ENCODE measurements around the gene FLRT2.

Gene FLRT2

DNA sequence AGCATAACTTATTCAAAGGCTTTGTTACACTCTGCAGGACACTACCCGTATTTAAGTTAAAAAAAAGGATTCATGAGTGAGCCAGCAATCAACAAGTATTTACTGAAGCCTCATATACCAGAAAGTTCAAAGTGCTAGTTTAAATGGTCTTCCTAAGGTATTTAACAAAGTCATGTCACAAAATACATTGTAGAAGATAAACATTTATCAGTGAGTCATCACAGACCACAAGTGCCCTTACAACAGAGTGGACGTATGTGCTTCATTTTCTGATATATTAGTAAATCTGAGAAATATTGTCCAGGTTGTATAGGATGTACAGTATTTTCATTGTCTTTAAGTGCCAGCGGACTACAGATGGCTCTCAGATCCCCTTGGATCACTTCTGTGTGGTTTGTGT lies 24.2 kb downstream of the FLRT2 start:
- no peaks in the 10 kb centered on the region for H3K36me3 ChIP-seq (ENCODE audit: control insufficient read depth, insufficient read depth, low read length)
- no peak overlapping the region for H3K4me3 ChIP-seq (replicated peaks; ENCODE audit: low read depth, low read length)
- TF ChIP-seq, protein P1, sequence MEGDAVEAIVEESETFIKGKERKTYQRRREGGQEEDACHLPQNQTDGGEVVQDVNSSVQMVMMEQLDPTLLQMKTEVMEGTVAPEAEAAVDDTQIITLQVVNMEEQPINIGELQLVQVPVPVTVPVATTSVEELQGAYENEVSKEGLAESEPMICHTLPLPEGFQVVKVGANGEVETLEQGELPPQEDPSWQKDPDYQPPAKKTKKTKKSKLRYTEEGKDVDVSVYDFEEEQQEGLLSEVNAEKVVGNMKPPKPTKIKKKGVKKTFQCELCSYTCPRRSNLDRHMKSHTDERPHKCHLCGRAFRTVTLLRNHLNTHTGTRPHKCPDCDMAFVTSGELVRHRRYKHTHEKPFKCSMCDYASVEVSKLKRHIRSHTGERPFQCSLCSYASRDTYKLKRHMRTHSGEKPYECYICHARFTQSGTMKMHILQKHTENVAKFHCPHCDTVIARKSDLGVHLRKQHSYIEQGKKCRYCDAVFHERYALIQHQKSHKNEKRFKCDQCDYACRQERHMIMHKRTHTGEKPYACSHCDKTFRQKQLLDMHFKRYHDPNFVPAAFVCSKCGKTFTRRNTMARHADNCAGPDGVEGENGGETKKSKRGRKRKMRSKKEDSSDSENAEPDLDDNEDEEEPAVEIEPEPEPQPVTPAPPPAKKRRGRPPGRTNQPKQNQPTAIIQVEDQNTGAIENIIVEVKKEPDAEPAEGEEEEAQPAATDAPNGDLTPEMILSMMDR (IDR thresholded peaks at IDR 0.05; ENCODE audit: insufficient read depth, low read length, poor library complexity, severe bottlenecking), result no peak
- DNase-seq (ENCODE audit: extremely low read depth, insufficient read length), result no peak
- no peaks in the 10 kb centered on the region for H3K27me3 ChIP-seq (replicated peaks; ENCODE audit: control insufficient read depth, insufficient read depth, low read length)

DNA sequence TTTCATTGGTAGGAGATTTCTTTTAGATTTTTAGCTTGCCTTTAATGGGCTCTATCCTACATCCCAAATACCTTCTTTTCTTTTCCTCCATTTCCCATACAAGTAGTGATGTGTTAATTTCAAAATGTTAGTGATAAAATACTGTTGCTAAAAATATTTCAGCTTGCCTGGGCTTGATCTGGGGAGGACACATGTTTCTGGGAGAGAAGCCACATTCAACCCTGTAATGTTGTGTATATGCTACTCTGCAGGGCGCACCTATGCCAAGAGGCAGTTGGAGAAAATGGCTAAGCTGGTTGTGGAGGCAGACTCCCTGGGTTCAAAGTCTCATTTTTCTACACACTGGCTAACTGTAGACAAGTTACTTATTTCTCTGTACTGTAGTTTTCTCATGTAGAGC lies 26.3 kb downstream of the FLRT2 start:
- DNase-seq (ENCODE audit: extremely low read depth, insufficient read length), result no peak
- Histone ChIP-seq H3K36me3 (ENCODE audit: control insufficient read depth, insufficient read depth, low read length) (no peaks in the 10 kb centered on the region), H3K27me3 (replicated peaks; ENCODE audit: control insufficient read depth, insufficient read depth, low read length) (no peaks in the 10 kb centered on the region), H3K4me3 (replicated peaks; ENCODE audit: low read depth, low read length) (no peak overlapping the region)
- TF ChIP-seq, protein P1 (IDR thresholded peaks at IDR 0.05; ENCODE audit: insufficient read depth, low read length, poor library complexity, severe bottlenecking), result no peak

DNA sequence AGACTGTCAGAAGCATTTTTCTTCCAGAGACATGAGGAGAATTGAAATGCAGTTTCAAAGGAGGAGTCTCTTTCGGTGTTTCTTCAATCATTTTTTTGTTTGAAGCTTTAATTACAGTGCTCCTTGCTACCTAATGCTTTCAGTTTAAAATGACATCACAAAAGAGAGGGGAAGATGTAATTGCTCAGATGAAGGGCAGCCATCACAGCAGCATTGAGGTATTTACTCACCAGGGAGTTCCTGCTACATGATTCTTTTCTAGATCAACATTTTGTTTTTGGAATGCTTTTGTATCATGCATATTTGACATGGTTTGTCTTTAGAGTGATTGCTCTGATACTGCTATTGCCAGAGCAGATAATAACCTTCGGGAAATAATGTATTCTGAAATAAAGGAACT lies 28.6 kb downstream of the FLRT2 start:
- no peak overlapping the region for H3K4me3 ChIP-seq (replicated peaks; ENCODE audit: low read depth, low read length)
- H3K27me3 ChIP-seq (replicated peaks; ENCODE audit: control insufficient read depth, insufficient read depth, low read length), result no peaks in the 10 kb centered on the region
- H3K36me3 ChIP-seq (ENCODE audit: control insufficient read depth, insufficient read depth, low read length), result no peaks in the 10 kb centered on the region
- DNase-seq (ENCODE audit: extremely low read depth, insufficient read length), result no peak
- TF ChIP-seq, protein P1 (IDR thresholded peaks at IDR 0.05; ENCODE audit: insufficient read depth, low read length, poor library complexity, severe bottlenecking), result no peak

DNA sequence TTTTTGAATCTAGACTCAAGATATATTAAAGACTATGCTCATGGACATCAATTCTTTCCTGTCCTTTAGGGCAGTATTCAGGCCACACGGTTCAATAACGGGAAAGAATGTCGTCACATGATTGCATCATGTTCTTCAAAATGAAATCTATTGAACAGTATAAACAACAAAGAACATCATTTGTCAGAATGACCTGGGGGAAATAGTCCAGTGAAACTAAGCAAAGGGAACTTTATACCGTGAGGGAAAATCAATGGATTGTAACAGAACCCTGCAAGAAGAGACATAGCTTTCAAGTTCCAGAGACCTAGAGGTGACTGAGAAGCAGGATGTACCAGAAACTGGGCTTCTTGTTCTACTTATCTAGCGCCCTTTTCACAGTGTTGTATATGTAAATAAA lies 32.7 kb downstream of the FLRT2 start:
- Histone ChIP-seq H3K27me3 (replicated peaks; ENCODE audit: control insufficient read depth, insufficient read depth, low read length) (no peaks in the 10 kb centered on the region), H3K36me3 (ENCODE audit: control insufficient read depth, insufficient read depth, low read length) (no peaks in the 10 kb centered on the region), H3K4me3 (replicated peaks; ENCODE audit: low read depth, low read length) (no peak overlapping the region)
- no peak for DNase-seq (ENCODE audit: extremely low read depth, insufficient read length)
- TF ChIP-seq, protein P1 (IDR thresholded peaks at IDR 0.05; ENCODE audit: insufficient read depth, low read length, poor library complexity, severe bottlenecking), result no peak

DNA sequence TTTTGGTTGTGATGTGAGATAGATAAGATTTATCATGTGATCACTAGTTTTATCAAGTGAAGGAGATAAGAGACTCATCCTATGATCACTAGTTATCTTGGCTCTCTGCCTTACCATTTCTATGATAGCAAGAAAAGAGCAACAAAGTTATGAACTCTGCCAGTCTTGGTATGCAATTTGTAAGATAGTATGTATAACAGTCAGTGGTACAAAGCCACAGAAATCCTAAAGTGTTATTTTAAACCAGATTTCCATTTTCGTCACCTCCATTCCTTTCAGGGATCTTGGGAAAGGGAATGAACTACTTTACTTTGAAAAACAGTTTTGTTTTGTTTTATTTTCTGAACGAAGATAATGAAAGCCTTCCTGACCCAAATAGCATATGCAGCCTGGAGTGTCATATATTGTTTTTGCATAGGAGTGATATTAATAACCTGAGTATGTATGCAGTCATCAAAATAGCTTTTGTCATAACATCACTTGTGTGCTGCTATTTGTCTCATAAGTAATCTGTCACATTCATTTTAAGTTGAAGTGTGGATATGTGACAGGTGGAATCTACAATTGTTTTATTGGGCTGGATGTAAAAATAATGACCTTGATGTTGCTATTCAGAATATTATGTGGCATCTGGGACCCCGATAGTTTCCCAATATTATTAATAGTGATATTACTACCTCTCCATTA lies 35.0 kb downstream of the FLRT2 start:
- no peak for DNase-seq (ENCODE audit: extremely low read depth, insufficient read length)
- TF ChIP-seq, protein P1 (IDR thresholded peaks at IDR 0.05; ENCODE audit: insufficient read depth, low read length, poor library complexity, severe bottlenecking), result no peak
- no peaks in the 10 kb centered on the region for H3K27me3 ChIP-seq (replicated peaks; ENCODE audit: control insufficient read depth, insufficient read depth, low read length)
- H3K36me3 ChIP-seq (ENCODE audit: control insufficient read depth, insufficient read depth, low read length), result no peaks in the 10 kb centered on the region
- no peak overlapping the region for H3K4me3 ChIP-seq (replicated peaks; ENCODE audit: low read depth, low read length)

DNA sequence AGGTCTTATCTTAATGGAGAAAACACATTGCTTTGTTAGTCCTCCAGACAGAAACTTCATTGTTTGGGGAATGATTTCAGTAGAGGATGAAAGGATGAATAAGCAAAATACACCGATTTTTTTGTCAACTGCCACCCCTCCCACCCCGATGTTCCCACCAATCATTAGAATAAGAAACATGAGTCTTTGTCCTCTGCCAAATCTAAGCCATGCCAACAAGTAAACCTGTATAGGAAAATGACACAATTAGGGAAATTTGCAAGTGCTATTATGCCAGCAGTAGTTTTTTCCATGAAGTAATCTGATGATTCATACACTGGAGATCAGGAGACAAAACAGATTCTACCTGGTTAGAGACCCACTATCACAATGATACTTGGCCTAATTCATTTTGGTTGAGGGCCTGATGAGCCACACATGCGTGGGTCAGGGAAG lies 35.9 kb downstream of the FLRT2 start:
- Histone ChIP-seq H3K27me3 (replicated peaks; ENCODE audit: control insufficient read depth, insufficient read depth, low read length) (no peaks in the 10 kb centered on the region), H3K4me3 (replicated peaks; ENCODE audit: low read depth, low read length) (no peak overlapping the region), H3K36me3 (ENCODE audit: control insufficient read depth, insufficient read depth, low read length) (no peaks in the 10 kb centered on the region)
- TF ChIP-seq, protein P1 (IDR thresholded peaks at IDR 0.05; ENCODE audit: insufficient read depth, low read length, poor library complexity, severe bottlenecking), result no peak
- no peak for DNase-seq (ENCODE audit: extremely low read depth, insufficient read length)

Data from GM06990 (cell line).